Measurements from ENCODE around the gene GHRL.

GRCh38 chr3:10251006-10251405 lies 41.7 kb downstream of the GHRL start:
- TF ChIP-seq, protein P1, sequence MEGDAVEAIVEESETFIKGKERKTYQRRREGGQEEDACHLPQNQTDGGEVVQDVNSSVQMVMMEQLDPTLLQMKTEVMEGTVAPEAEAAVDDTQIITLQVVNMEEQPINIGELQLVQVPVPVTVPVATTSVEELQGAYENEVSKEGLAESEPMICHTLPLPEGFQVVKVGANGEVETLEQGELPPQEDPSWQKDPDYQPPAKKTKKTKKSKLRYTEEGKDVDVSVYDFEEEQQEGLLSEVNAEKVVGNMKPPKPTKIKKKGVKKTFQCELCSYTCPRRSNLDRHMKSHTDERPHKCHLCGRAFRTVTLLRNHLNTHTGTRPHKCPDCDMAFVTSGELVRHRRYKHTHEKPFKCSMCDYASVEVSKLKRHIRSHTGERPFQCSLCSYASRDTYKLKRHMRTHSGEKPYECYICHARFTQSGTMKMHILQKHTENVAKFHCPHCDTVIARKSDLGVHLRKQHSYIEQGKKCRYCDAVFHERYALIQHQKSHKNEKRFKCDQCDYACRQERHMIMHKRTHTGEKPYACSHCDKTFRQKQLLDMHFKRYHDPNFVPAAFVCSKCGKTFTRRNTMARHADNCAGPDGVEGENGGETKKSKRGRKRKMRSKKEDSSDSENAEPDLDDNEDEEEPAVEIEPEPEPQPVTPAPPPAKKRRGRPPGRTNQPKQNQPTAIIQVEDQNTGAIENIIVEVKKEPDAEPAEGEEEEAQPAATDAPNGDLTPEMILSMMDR (conservative IDR thresholded peaks at IDR 0.05) = no peak
- no peak for TF ChIP-seq EZH2 (IDR thresholded peaks at IDR 0.05; ENCODE audit: low read depth)

Measured in PC-9 (cell line).